ENCODE results near the gene PTPRN2. TPM values are rescaled to one million over a fixed set of nuclear protein-coding genes. Genes with fewer than 3 reads are reported as not detected.
"Not testable (repeated sequence)": the region's sequence is repeated elsewhere in the genome, so short reads cannot be mapped to it uniquely, and the experiment has no call there.

PTPRN2 gene
- total RNA-seq, 4 donors from 2014 or later, result 2.0 to 9.5 (median 2.6) TPM

DNA sequence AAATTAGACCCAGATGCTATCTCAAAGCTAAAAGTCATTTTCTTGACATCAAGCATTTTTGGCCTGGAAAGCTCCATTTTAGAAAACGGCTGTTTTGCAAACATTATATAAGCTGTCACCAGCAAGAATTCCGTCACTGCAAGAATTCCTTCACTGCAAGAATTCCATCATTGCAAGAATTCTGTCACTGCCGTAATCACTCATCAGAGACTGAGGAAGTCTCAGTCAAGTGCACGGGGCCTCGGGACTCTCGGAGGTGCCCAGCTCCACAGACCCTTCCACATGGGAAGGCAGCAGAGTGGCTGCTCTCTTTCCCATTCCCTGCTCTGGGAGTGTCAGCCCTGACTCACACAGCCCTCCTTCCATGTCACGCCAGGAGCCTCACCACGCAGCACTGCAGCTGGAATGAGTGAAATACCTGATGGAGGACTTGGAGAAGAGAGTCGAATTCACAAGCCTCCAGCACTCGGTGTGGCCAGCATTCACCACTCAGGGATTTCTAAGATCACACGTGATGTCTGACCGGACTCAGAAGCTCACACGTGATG is 168.3 kb downstream of the PTPRN2 start:
- DNase-seq (ENCODE audit: low spot score), result no peak
- TF ChIP-seq, protein P1, sequence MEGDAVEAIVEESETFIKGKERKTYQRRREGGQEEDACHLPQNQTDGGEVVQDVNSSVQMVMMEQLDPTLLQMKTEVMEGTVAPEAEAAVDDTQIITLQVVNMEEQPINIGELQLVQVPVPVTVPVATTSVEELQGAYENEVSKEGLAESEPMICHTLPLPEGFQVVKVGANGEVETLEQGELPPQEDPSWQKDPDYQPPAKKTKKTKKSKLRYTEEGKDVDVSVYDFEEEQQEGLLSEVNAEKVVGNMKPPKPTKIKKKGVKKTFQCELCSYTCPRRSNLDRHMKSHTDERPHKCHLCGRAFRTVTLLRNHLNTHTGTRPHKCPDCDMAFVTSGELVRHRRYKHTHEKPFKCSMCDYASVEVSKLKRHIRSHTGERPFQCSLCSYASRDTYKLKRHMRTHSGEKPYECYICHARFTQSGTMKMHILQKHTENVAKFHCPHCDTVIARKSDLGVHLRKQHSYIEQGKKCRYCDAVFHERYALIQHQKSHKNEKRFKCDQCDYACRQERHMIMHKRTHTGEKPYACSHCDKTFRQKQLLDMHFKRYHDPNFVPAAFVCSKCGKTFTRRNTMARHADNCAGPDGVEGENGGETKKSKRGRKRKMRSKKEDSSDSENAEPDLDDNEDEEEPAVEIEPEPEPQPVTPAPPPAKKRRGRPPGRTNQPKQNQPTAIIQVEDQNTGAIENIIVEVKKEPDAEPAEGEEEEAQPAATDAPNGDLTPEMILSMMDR (IDR thresholded peaks at IDR 0.05), result no peak
- ATAC-seq (ENCODE audit: low FRiP score), result no peak

DNA sequence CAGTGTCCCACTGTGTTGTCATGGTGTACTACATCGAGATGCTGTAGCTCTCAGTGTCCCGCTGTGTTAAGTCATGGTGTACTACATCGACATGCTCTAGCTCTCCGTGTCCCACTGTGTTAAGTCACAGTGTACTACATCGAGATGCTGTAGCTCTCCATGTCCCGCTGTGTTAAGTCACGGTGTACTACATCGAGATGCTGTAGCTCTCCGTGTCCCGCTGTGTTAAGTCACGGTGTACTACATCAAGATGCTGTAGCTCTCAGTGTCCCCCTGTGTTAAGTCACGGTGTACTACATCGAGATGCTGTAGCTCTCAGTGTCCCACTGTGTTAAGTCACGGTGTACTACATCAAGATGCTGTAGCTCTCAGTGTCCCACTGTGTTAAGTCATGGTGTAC is 169.2 kb downstream of the PTPRN2 start:
- not testable (repeated sequence) for DNase-seq (ENCODE audit: low spot score); ATAC-seq (ENCODE audit: low FRiP score)

DNA sequence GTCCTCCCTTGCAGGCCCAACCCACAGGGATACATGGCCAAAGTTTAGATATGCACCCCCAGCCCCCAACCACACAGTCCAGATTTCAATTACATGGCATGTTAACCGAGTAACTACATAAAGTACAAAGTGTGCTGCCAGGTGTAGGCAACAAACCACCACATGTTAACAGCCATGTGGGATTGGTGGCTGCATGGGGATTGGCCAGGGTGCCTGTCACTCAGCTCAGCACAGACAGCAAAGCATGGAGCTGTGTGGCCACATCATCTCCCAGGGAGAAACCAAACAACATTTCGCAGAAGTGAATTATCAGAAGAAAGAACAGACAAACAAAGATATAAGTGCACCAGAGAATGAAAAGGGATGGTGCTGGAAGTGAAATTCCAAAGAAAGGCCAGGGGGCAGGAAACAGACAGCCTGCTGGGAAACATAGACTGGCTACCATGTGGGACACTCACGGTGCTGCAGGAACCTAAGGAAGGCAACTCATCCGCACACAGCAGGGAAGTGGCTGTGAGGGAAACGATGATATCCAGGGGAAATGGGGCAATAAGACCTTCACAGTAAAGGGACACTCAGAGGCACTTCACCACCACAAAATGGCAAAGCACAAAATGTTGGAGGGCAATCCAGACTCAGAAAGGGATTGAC is 171.2 kb downstream of the PTPRN2 start:
- no peak for ATAC-seq (ENCODE audit: low FRiP score)
- TF ChIP-seq, protein P1 (IDR thresholded peaks at IDR 0.05), result no peak
- no peak for DNase-seq (ENCODE audit: low spot score)

DNA sequence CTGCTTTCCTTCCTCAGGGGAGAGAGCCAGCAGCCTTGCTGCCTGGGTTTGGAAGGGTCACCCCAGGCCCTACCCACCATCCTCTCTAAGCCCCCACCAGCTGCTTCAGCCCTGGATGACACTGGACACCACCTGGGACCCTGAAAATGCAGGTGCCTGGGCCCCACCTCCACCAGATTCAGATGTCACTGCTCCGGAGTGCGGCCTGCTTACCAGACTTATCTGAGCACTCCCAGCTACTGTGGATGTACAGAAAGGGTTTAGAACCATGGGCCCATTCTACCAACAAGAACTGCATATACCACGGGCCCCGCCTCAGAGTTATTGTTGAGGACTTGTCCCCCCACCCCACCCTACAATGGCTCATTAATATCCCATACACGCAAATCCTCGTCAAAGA is 172.3 kb downstream of the PTPRN2 start:
- TF ChIP-seq, protein P1 (IDR thresholded peaks at IDR 0.05), result no peak
- DNase-seq (ENCODE audit: low spot score), result no peak
- no peak for ATAC-seq (ENCODE audit: low FRiP score)

DNA sequence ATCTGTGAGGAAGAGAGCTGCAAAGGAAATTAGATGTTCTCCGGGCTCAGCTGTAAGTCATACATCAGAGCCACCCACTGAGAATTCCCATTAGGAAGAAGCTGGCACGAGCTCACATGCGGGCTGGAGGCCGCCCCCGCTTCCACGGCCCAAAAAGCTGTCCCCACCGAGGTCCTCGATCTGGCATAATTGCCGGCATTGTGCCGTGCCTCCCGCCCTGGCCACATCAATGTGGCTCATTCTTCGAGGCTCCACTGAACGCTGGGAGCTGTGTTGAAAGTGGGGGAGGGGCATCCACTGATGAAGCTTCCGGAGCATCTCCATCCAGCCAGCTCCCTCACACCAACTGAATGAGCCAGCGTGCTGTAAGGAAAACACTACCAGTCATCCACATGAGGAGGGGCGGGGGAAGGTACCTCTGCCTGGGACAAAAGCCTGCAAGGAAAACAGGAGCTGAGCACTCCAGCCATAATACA is 173.1 kb downstream of the PTPRN2 start:
- TF ChIP-seq, protein P1 (IDR thresholded peaks at IDR 0.05), result no peak
- no peak for DNase-seq (ENCODE audit: low spot score)
- no peak for ATAC-seq (ENCODE audit: low FRiP score)

DNA sequence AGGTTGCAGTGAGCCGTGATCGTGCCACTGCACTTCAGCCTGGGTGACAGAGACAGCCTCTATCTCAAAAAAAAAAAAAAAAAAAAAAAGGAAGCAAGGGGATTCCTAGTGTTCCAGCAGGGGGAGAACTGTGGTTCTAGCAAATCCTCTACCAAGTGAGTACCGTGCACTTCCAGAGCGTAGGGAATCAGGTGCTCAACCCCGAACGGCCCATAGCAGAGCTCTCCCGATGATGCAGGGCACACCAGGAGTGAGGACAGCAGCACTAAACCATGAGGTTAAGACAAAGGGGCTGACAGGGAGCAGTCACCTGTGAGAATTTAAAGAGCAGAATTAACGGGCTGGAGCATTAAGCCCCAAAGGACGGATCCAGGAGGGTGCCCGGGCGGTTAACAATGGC is 173.6 kb downstream of the PTPRN2 start:
- TF ChIP-seq, protein P1 (IDR thresholded peaks at IDR 0.05), result no peak
- DNase-seq (ENCODE audit: low spot score) (no peak), ATAC-seq (ENCODE audit: low FRiP score) (no peak)

DNA sequence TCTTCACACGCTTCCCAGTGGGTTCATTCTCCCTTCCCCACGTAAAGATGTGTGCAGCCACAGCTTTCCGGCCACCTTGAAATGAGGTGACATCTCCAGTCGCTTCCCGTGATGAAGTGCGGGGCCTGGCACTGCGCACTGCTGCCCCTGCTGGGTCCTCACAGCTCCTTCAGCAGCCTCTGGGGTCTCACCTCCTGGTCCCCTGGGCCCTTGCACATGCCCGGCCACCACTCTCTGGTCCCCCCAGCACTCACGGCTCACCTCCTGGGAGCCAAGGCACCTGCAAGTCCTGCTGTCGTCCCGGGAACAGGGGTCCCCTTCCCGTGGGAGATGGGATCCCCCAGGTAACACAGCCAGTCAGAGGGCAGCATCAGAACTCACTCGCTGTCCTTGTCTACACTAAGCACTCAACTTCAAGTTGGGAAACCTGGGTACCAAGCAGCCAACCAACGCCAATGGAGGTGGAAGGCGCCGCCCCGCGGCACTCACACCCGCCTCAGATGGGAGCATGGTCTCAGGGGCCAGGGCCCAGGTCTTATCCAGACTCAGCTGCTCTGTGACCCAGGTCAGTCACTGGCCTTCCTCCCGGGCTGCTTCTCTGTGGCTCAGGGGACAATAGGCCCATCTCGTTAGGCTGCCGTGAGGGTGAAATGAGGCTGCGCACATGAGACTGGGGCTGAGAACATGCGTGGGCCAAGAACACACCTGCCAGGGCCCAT is 176.2 kb downstream of the PTPRN2 start:
- DNase-seq (ENCODE audit: low spot score), result no peak
- no peak for ATAC-seq (ENCODE audit: low FRiP score)
- TF ChIP-seq, protein P1 (IDR thresholded peaks at IDR 0.05), result no peak

Measured in omental fat pad (tissue), 4 donors.